Activated CD8-positive, alpha-beta T cell treated with anti-CD3 and anti-CD28 coated beads for 36 hours (primary cell): Measurements from ENCODE around the gene REELD1. TPM values are rescaled to one million over a fixed set of nuclear protein-coding genes. Genes with fewer than 3 reads are reported as not detected.

Experiments
- ATAC-seq: fragments of 200-7000 bp; cut with Tn5 transposase; one replicate; pipeline ENCODE4 v1.10.0; 2021; ENCODE audit warnings: mild to moderate bottlenecking, moderate library complexity
- CTCF ChIA-PET: fragments of 350-600 bp; sonication (Branson Sonifier 250); formaldehyde crosslinking; loops from one replicate; lab custom pipeline; 2021; ENCODE audit warnings: antibody characterized with exemption; lab: Charles Lee
- POLR2A ChIA-PET: fragments of 350-600 bp; sonication (Branson Sonifier 250); formaldehyde crosslinking; loops from one replicate; lab custom pipeline; 2021; ENCODE audit warnings: antibody characterized with exemption; lab: Charles Lee
- DNase-seq: peaks from one replicate; pipeline ENCODE4 v3.0.0-alpha.2; 2020
- H3K27ac Mint-ChIP-seq: one replicate; pipeline ENCODE4 v1.8.0; 2021; ENCODE audit warnings: mild to moderate bottlenecking, mixed read lengths
- H3K27me3 Mint-ChIP-seq: one replicate; pipeline ENCODE4 v1.8.0; 2021; ENCODE audit warnings: mixed read lengths
- H3K36me3 Mint-ChIP-seq: one replicate; pipeline ENCODE4 v1.8.0; 2021; ENCODE audit warnings: low read depth, mixed read lengths
- H3K4me1 Mint-ChIP-seq: one replicate; pipeline ENCODE4 v1.8.0; 2021; ENCODE audit warnings: low read depth, mixed read lengths
- H3K4me3 Mint-ChIP-seq: one replicate; pipeline ENCODE4 v1.8.0; 2021; ENCODE audit warnings: mild to moderate bottlenecking, moderate library complexity, mixed read lengths
- H3K9me3 Mint-ChIP-seq: one replicate; pipeline ENCODE4 v1.8.0; 2021; ENCODE audit warnings: mixed read lengths
- CTCF ChIP-seq: fragments of 200-600 bp; IDR thresholded peaks from one replicate; pipeline ENCODE4 v1.8.0; 2022; ENCODE audit warnings: antibody characterized with exemption, mild to moderate bottlenecking
- intact Hi-C: fragments of 100-400 bp; cut with micrococcal nuclease; formaldehyde crosslinking; loops from one replicate; pipeline ENCODE4 v1.10.0; 2022
- total RNA-seq, 2 experiments: library from RNA; stranded (reverse); gene quantifications; one replicate each; pipeline ENCODE4 v1.2.3, GENCODE V29; 2021

Gene REELD1
- total RNA-seq, 2 experiments from 2014 or later = 0.11 to 0.34 TPM

- Mint-ChIP-seq H3K9me3 (no peaks in the 10 kb centered on the region), H3K4me3 (no peak overlapping the region), H3K36me3 (peaks cover 8% of the 10 kb centered on the region), H3K27me3 (no peaks in the 10 kb centered on the region), H3K27ac (no peak overlapping the region), H3K4me1 (no peaks in the 10 kb centered on the region)
- ATAC-seq (no peak), DNase-seq (no peak)
- no peak for TF ChIP-seq CTCF
- POLR2A ChIA-PET = no interaction called here
- intact Hi-C loops = no loop called here
- CTCF ChIA-PET = no interaction called here
Observed at GRCh38 chr4:146255874-146256273, 41.5 kb downstream of the REELD1 start.

GRCh38 chr4:146256328-146256727 lies 42.0 kb downstream of the REELD1 start:
- Mint-ChIP-seq H3K9me3 (no peaks in the 10 kb centered on the region), H3K4me3 (no peak overlapping the region), H3K36me3 (peaks cover 8% of the 10 kb centered on the region), H3K27me3 (no peaks in the 10 kb centered on the region), H3K27ac (no peak overlapping the region), H3K4me1 (no peaks in the 10 kb centered on the region)
- ChIA-PET CTCF (no interaction called here), POLR2A (no interaction called here)
- TF ChIP-seq CTCF = no peak
- no peak for ATAC-seq
- intact Hi-C loops = no loop called here
- no peak for DNase-seq

- ATAC-seq (no peak), DNase-seq (no peak)
- H3K36me3 Mint-ChIP-seq = peaks cover 6% of the 10 kb centered on the region
- H3K9me3 Mint-ChIP-seq = no peaks in the 10 kb centered on the region
- H3K4me1 Mint-ChIP-seq = no peaks in the 10 kb centered on the region
- ChIA-PET POLR2A (no interaction called here), CTCF (interaction anchor here (0.8 to 1.0 kb wide), 2 partner anchors 14 to 15 kb away, joined by 3 read pairs; no protein-coding TSS in a partner anchor)
- H3K4me3 Mint-ChIP-seq = no peak overlapping the region
- intact Hi-C loops = no loop called here
- TF ChIP-seq CTCF = no peak
- no peaks in the 10 kb centered on the region for H3K27me3 Mint-ChIP-seq
- no peak overlapping the region for H3K27ac Mint-ChIP-seq
Observed at GRCh38 chr4:146257511-146257910, 43.2 kb downstream of the REELD1 start.

GRCh38 chr4:146260521-146260920 lies 46.2 kb downstream of the REELD1 start:
- ChIA-PET CTCF (interaction anchor here (1.0 to 1.2 kb wide), 2 partner anchors 83 to 837 kb away, joined by 3 read pairs; no protein-coding TSS in a partner anchor), POLR2A (no interaction called here)
- Mint-ChIP-seq H3K9me3 (no peaks in the 10 kb centered on the region), H3K36me3 (peaks cover 4% of the 10 kb centered on the region), H3K27ac (no peak overlapping the region), H3K4me1 (no peaks in the 10 kb centered on the region), H3K4me3 (no peak overlapping the region), H3K27me3 (no peaks in the 10 kb centered on the region)
- no peak for TF ChIP-seq CTCF
- ATAC-seq (no peak), DNase-seq (no peak)
- intact Hi-C loops = no loop called here

GRCh38 chr4:146261041-146261440 lies 46.7 kb downstream of the REELD1 start:
- DNase-seq = no peak
- ATAC-seq = no peak
- intact Hi-C loops = no loop called here
- no peaks in the 10 kb centered on the region for H3K4me1 Mint-ChIP-seq
- CTCF ChIA-PET = no interaction called here
- H3K27ac Mint-ChIP-seq = no peak overlapping the region
- H3K4me3 Mint-ChIP-seq = no peak overlapping the region
- POLR2A ChIA-PET = no interaction called here
- no peaks in the 10 kb centered on the region for H3K27me3 Mint-ChIP-seq
- peaks cover 4% of the 10 kb centered on the region for H3K36me3 Mint-ChIP-seq
- H3K9me3 Mint-ChIP-seq = no peaks in the 10 kb centered on the region
- no peak for TF ChIP-seq CTCF
